H1 (cell line): ENCODE data around the gene PRKN. TPM values are rescaled to one million over a fixed set of nuclear protein-coding genes. Genes with fewer than 3 reads are reported as not detected.

Experiments
- CTCF ChIA-PET: fragments of 300-600 bp; sonication (Branson Sonifier 250); formaldehyde crosslinking; loops from one replicate; lab custom pipeline; 2021; ENCODE audit not compliant: partially characterized antibody; lab: Charles Lee
- POLR2A ChIA-PET: fragments of 300-600 bp; sonication (Branson Sonifier 250); formaldehyde crosslinking; loops from one replicate; lab custom pipeline; 2021; ENCODE audit warnings: inconsistent platforms; ENCODE audit not compliant: partially characterized antibody; lab: Charles Lee
- DNase-seq, 2 experiments: peaks; one replicate each; pipeline versions ENCODE4 v3.0.0 to v3.0.0-alpha.2; 2010 to 2022; ENCODE audit warnings: low spot score in 2 of 2, low read depth in 1 of 2, mixed read lengths in 1 of 2
- FAIRE-seq: peaks from 2 replicates; lab custom pipeline; 2011; peaks lifted over from hg19 to GRCh38; lab: Jason Lieb, UNC
- H2AFZ ChIP-seq: 2 replicates; pipeline ENCODE4 v1.8.1; 2012; ENCODE audit warnings: low read length, inconsistent platforms
- H2AK5ac ChIP-seq: 2 replicates; pipeline ENCODE4 v1.6.1; 2013; ENCODE audit warnings: low read depth, low read length
- H2BK120ac ChIP-seq: replicated peaks from 2 replicates; pipeline ENCODE3; 2013; ENCODE audit warnings: low read depth, low read length, inconsistent platforms
- H2BK12ac ChIP-seq: 2 replicates; pipeline ENCODE4 v1.6.1; 2013; ENCODE audit warnings: low read depth, low read length
- H2BK15ac ChIP-seq: 2 replicates; pipeline ENCODE4 v1.6.1; 2013; ENCODE audit warnings: low read length
- H2BK20ac ChIP-seq: 2 replicates; pipeline ENCODE4 v1.6.1; 2013; ENCODE audit warnings: low read length
- H2BK5ac ChIP-seq: 2 replicates; pipeline ENCODE4 v1.6.1; 2013; ENCODE audit warnings: low read depth, low read length
- H3K14ac ChIP-seq: 2 replicates; pipeline ENCODE4 v1.6.1; 2013; ENCODE audit warnings: inconsistent platforms; ENCODE audit not compliant: insufficient read length
- H3K18ac ChIP-seq: 2 replicates; pipeline ENCODE4 v1.6.1; 2013; ENCODE audit warnings: low read length; ENCODE audit errors: extremely low read depth
- H3K23ac ChIP-seq: 2 replicates; pipeline ENCODE4 v1.6.1; 2013; ENCODE audit warnings: inconsistent platforms; ENCODE audit not compliant: insufficient read length
- H3K23me2 ChIP-seq: 2 replicates; pipeline ENCODE4 v1.6.1; 2013; ENCODE audit warnings: low read depth, low read length
- H3K27ac ChIP-seq: 2 replicates; pipeline ENCODE4 v1.6.1; 2011; ENCODE audit warnings: low read depth, low read length, inconsistent platforms
- H3K27me3 ChIP-seq, 4 experiments: replicated peaks in 1 of 4; 1 replicate in 1 of 4; 2 replicates in 3 of 4; pipeline versions ENCODE4 v1.6.1 to v1.8.1; 2011 to 2013; ENCODE audit warnings: low read length in 3 of 4, mild to moderate bottlenecking in 3 of 4, inconsistent platforms in 2 of 4, mixed read lengths in 2 of 4, moderate library complexity in 1 of 4; ENCODE audit not compliant: control insufficient read depth in 3 of 4, insufficient read depth in 3 of 4; ENCODE audit errors: extremely low read depth in 1 of 4
- H3K36me3 ChIP-seq, 4 experiments: 2 replicates each; pipeline versions ENCODE4 v1.6.1 to v1.8.1; 2011 to 2013; ENCODE audit warnings: mild to moderate bottlenecking in 4 of 4, low read length in 3 of 4, moderate library complexity in 2 of 4, control low read depth in 1 of 4, inconsistent platforms in 1 of 4; ENCODE audit not compliant: insufficient read depth in 4 of 4, control insufficient read depth in 2 of 4
- H3K4ac ChIP-seq: replicated peaks from 2 replicates; pipeline ENCODE3; 2013; ENCODE audit warnings: low read length, low read depth, mixed read lengths, inconsistent platforms; ENCODE audit not compliant: insufficient read length
- H3K4me1 ChIP-seq, 4 experiments: replicated peaks in 1 of 4; 1 replicate in 1 of 4; 2 replicates in 3 of 4; pipeline versions ENCODE4 v1.6.1 to v1.8.1; 2011 to 2013; ENCODE audit warnings: low read length in 3 of 4, inconsistent platforms in 2 of 4, mixed read lengths in 1 of 4; ENCODE audit not compliant: insufficient read depth in 4 of 4, control insufficient read depth in 3 of 4
- H3K4me2 ChIP-seq, 2 experiments: 2 replicates each; pipeline versions ENCODE4 v1.6.1 to v1.8.1; 2011 to 2013; ENCODE audit warnings: low read depth in 2 of 2, low read length in 2 of 2, control low read depth in 1 of 2, inconsistent platforms in 1 of 2, mild to moderate bottlenecking in 1 of 2; ENCODE audit not compliant: insufficient read depth in 1 of 2
- H3K4me3 ChIP-seq, 4 experiments: fragments of 200-600, 300-600 bp in 1 of 4; sonication (generic), shearing (Covaris generic), sonication (Bioruptor Twin) in 1 of 4; 2 replicates each; pipeline versions ENCODE4 v1.5.1 to v1.8.1; 2011 to 2016; ENCODE audit warnings: low read length in 4 of 4, low read depth in 3 of 4, control low read depth in 2 of 4, inconsistent platforms in 2 of 4, mild to moderate bottlenecking in 2 of 4, mixed read lengths in 1 of 4, moderate library complexity in 1 of 4; ENCODE audit not compliant: insufficient read depth in 2 of 4; ENCODE audit errors: extremely low read depth in 1 of 4
- H3K56ac ChIP-seq: replicated peaks from 2 replicates; pipeline ENCODE3; 2013; ENCODE audit warnings: low read depth, mild to moderate bottlenecking, mixed read lengths, low read length, inconsistent platforms; ENCODE audit not compliant: insufficient read length
- H3K79me1 ChIP-seq: 2 replicates; pipeline ENCODE4 v1.6.1; 2013; ENCODE audit warnings: low read depth, low read length, control low read depth
- H3K79me2 ChIP-seq, 2 experiments: 2 replicates each; pipeline versions ENCODE4 v1.6.1 to v1.8.1; 2012 to 2013; ENCODE audit warnings: low read length in 2 of 2, mild to moderate bottlenecking in 2 of 2, inconsistent platforms in 1 of 2; ENCODE audit not compliant: insufficient read depth in 2 of 2, control insufficient read depth in 1 of 2
- H3K9ac ChIP-seq, 4 experiments: replicated peaks in 1 of 4; 1 replicate in 1 of 4; 2 replicates in 3 of 4; pipeline versions ENCODE4 v1.6.1 to v1.8.1; 2011 to 2013; ENCODE audit warnings: low read depth in 3 of 4, low read length in 3 of 4, control low read depth in 2 of 4, mild to moderate bottlenecking in 2 of 4, moderate library complexity in 2 of 4, inconsistent platforms in 1 of 4; ENCODE audit errors: extremely low read depth in 1 of 4
- H3K9me3 ChIP-seq, 2 experiments: 2 replicates each; pipeline versions ENCODE4 v1.6.1 to v1.8.1; 2012 to 2013; ENCODE audit warnings: mild to moderate bottlenecking in 2 of 2, moderate library complexity in 2 of 2, control low read depth in 1 of 2, inconsistent platforms in 1 of 2, low read depth in 1 of 2, low read length in 1 of 2, mixed read lengths in 1 of 2; ENCODE audit not compliant: insufficient read depth in 2 of 2
- H4K20me1 ChIP-seq, 2 experiments: replicated peaks in 1 of 2; 2 replicates each; pipeline versions ENCODE3 to v1.8.1; 2011 to 2013; ENCODE audit warnings: inconsistent platforms in 2 of 2, low read length in 2 of 2, mild to moderate bottlenecking in 1 of 2; ENCODE audit not compliant: insufficient read depth in 2 of 2, control insufficient read depth in 1 of 2
- H4K5ac ChIP-seq: 2 replicates; pipeline ENCODE4 v1.6.1; 2013; ENCODE audit warnings: low read length, low read depth, mixed read lengths, inconsistent platforms; ENCODE audit not compliant: insufficient read length
- H4K8ac ChIP-seq: 2 replicates; pipeline ENCODE4 v1.8.0; 2013; ENCODE audit warnings: mild to moderate bottlenecking, moderate library complexity, low read length, inconsistent platforms; ENCODE audit not compliant: insufficient read depth; ENCODE audit errors: extremely low read depth
- H4K91ac ChIP-seq: replicated peaks from 2 replicates; pipeline ENCODE3; 2013; ENCODE audit warnings: low read length, mixed read lengths, inconsistent platforms; ENCODE audit not compliant: insufficient read length
- ASH2L ChIP-seq: fragments of 200-600, 300-600 bp; sonication (generic); IDR thresholded peaks from one replicate; pipeline ENCODE4 v1.7.1; 2017; ENCODE audit warnings: low read length
- HDAC2 ChIP-seq, 2 experiments: fragments of 300-600 bp in 1 of 2; sonication (generic) in 1 of 2; IDR thresholded peaks; 2 replicates each; pipeline ENCODE4 v1.6.1; 2011 to 2012; ENCODE audit warnings: low read depth in 2 of 2, low read length in 2 of 2, mild to moderate bottlenecking in 2 of 2, moderate library complexity in 2 of 2, borderline replicate concordance in 1 of 2, inconsistent platforms in 1 of 2
- HDAC6 ChIP-seq: IDR thresholded peaks from one replicate; pipeline ENCODE4 v1.7.1; 2012; ENCODE audit warnings: low read depth, mild to moderate bottlenecking, inconsistent platforms, low read length, moderate library complexity
- KDM1A ChIP-seq: fragments of 200-600, 300-600 bp; sonication (generic); IDR thresholded peaks from 2 replicates; pipeline ENCODE4 v1.7.1; 2016; ENCODE audit warnings: mild to moderate bottlenecking, low read length, borderline replicate concordance
- POU5F1 ChIP-seq: IDR thresholded peaks from 2 replicates; pipeline ENCODE4 v1.6.1; 2011; ENCODE audit warnings: low read depth, mild to moderate bottlenecking, low read length, moderate library complexity
- RFX5 ChIP-seq: IDR thresholded peaks from 2 replicates; pipeline ENCODE4 v1.6.1; 2011; ENCODE audit warnings: low read depth, low read length, improper control_type of control experiment, borderline replicate concordance
- WGBS, 2 experiments: shearing (Covaris generic) in 1 of 2; methylation state at CpG; one replicate each; pipeline versions ENCODE4 v1.1.6 to v1.1.7; 2013 to 2015; ENCODE audit warnings: low lambda C conversion rate in 2 of 2, mixed read lengths in 2 of 2, inconsistent platforms in 1 of 2, low coverage in 1 of 2, missing lambda C conversion rate in 1 of 2; ENCODE audit not compliant: insufficient replicate concordance in 2 of 2, insufficient coverage in 1 of 2, insufficient read length in 1 of 2; ENCODE audit errors: extremely low coverage in 1 of 2, missing lambda C conversion rate in 1 of 2; 5-methylcytosine and 5-hydroxymethylcytosine counted together
- polyA plus RNA-seq, 7 experiments: library from polyadenylated mRNA; depleted of rRNA in 3 of 7; stranded (reverse) in 5 of 7; unstranded in 2 of 7; fragments of >200 nt in 5 of 7; fragments of 200-250 nt in 2 of 7; gene quantifications; 1 replicate in 5 of 7; 2 replicates in 1 of 7; 4 replicates in 1 of 7; pipeline versions ENCODE4 v1.2.1 to v1.2.3, GENCODE V29; 2011 to 2013; ENCODE audit warnings: missing spikeins in 2 of 7, mixed read lengths in 2 of 7
- total RNA-seq: library from RNA; stranded (reverse); fragmentation: NEBNext Ultra II Directional; extraction: Animal tissue kit (Norgen Biotek cat#: 25700); gene quantifications from 2 replicates; pipeline ENCODE4 v1.2.1, GENCODE V29; 2021

PRKN gene
- total and polyA plus RNA-seq, 2 of the 8 experiments (the other 6 are each of a cell fraction or from before 2014, with no cell fraction given), result 0.13 to 0.29 TPM

DNA sequence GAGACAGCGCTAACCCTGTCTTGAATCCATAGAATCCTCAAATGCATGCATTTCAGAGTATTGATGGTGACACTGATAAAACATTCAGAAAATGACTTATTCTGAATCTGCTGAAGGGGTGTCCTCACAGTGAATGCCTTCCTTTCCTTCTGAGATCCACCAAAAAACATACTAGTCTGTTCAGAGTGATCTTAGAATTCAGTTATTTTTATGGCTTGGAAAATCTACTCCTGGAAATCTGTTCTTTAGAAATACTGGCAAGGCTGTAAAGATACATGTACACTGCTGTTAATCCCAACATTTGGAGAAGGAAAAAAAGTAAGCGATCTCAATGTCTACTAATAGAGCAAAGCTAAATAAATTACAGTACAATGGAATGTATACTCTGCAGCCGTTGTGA lies 781.1 kb downstream of the PRKN start:
- no peak overlapping the region for H2BK5ac ChIP-seq
- no peak overlapping the region for H2BK12ac ChIP-seq
- no peak overlapping the region for H3K14ac ChIP-seq
- no peak overlapping the region for H2AFZ ChIP-seq
- CTCF ChIA-PET, result interaction anchor here (1.1 kb wide), 1 partner anchor 163 kb away, joined by 3 read pairs; no protein-coding TSS in a partner anchor
- no peaks in the 10 kb centered on the region; a peak in 1 of 7 replicates for H3K27me3 ChIP-seq
- peaks cover 0 to 5% (median 4%) of the 10 kb centered on the region in 4 experiments; a peak in 4 of 7 replicates for H3K4me1 ChIP-seq
- H3K4ac ChIP-seq, result no peak overlapping the region
- H3K27ac ChIP-seq, result no peak overlapping the region
- no peak overlapping the region for H4K5ac ChIP-seq
- no peak overlapping the region for H4K8ac ChIP-seq
- no peak overlapping the region for H3K23ac ChIP-seq
- H4K20me1 ChIP-seq, result no peaks in the 10 kb centered on the region
- H3K4me3 ChIP-seq, result no peak overlapping the region
- no peak overlapping the region for H2BK120ac ChIP-seq
- H3K56ac ChIP-seq, result no peak overlapping the region
- FAIRE-seq (no peak), DNase-seq (no peak)
- H4K91ac ChIP-seq, result no peak overlapping the region
- H3K9ac ChIP-seq, result no peak overlapping the region
- H2BK15ac ChIP-seq, result no peak overlapping the region
- no peak overlapping the region for H2BK20ac ChIP-seq
- 78% methylated on average over 3 of the region's 3 CpGs; no CpG with 5 or more reads in 1 of the 2 experiments for WGBS, 2 experiments
- TF ChIP-seq RFX5 (no peak), KDM1A (no peak), HDAC6 (no peak), POU5F1 (no peak), HDAC2 (IDR thresholded peaks at IDR 0.05; ENCODE audit: borderline replicate concordance in 1 of 2, low read depth in 2 of 2, low read length in 2 of 2) (no peak), ASH2L (no peak)
- TF ChIP-seq, all 59 proteins: peak for 0
- H3K9me3 ChIP-seq, result 0 out of 4 replicates have a peak, but pooled peaks cover 0 to 3% of the 10 kb centered on the region in 2 experiments
- H3K4me2 ChIP-seq, result no peak overlapping the region
- H2AK5ac ChIP-seq, result no peak overlapping the region
- H3K36me3 ChIP-seq, result no peaks in the 10 kb centered on the region
- H3K18ac ChIP-seq, result no peak overlapping the region
- POLR2A ChIA-PET, result no interaction called here
- H3K79me2 ChIP-seq, result no peaks in the 10 kb centered on the region
- H3K23me2 ChIP-seq, result no peaks in the 10 kb centered on the region
- H3K79me1 ChIP-seq, result no peaks in the 10 kb centered on the region
